GM19023 (cell line): ENCODE results near the gene CDKN3.
"Not testable (repeated sequence)": the region's sequence is repeated elsewhere in the genome, so short reads cannot be mapped to it uniquely, and the experiment has no call there.

Experiments used
- ATAC-seq: cut with Tn5 transposase; IDR thresholded peaks from one replicate; pipeline ENCODE4 v1.9.1; 2021; ENCODE audit warnings: mild to moderate bottlenecking, moderate library complexity; ENCODE audit not compliant: unreplicated experiment

CDKN3 gene

GRCh38 chr14:54420478-54421142 lies 23.8 kb downstream of the CDKN3 start:
- no peak for ATAC-seq

GRCh38 chr14:54423991-54424390 lies 27.2 kb downstream of the CDKN3 start:
- no peak for ATAC-seq

GRCh38 chr14:54424479-54424901 lies 27.7 kb downstream of the CDKN3 start:
- no peak for ATAC-seq

- no peak for ATAC-seq
Measured at GRCh38 chr14:54425068-54425467, 28.3 kb downstream of the CDKN3 start.

DNA sequence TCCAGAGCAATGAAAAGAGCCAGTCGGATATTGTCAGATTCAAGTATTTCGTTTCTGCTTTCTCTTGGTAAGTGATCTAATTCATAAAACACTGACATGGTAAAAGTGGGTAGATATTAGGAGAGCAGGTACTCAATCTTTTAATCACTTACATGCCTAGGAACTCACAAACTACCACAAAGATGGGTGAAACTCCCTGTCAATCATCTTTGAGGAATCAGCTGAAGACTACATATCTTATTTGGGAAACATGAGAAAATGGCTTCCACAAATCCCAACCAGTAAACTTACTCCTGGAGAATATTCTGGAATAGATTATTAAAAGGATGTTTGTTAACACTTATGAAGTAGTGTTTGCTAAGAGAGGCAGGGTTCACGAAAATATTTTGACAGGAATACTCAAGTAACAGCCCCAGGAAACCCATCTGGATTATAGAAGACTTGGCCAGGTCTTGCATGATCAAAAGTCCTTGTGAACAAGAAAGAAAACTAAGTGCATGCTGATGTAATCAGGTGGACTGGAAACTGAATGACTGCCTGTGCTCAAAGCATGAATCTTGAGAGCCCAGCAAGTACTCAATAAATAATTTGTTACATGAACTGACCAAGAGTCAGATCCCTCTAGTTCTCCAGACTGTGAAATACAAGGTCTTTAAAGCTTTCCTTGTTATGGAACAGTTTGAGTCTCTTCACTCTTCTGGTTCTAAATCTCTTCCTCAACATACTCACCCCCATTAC lies 28.9 kb downstream of the CDKN3 start:
- ATAC-seq: no peak

DNA sequence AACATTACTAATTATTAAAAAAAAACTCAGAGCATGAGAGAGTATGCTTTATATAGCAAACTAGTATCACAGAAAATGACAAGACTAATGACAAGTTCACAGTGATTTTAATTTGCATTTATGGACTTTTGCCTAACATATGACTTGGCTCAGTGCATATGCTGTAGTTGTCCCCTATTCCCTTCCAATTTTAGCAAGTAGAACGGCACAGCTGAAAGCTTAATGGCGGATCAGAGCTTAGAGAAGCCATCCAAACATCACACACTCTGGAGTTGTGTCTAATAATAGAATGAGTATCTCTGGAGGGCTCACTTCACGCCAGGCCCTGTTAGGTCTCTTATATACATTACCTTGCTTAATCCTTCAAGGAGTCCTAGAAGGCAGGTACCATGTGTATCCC lies 31.1 kb downstream of the CDKN3 start:
- ATAC-seq: no peak

DNA sequence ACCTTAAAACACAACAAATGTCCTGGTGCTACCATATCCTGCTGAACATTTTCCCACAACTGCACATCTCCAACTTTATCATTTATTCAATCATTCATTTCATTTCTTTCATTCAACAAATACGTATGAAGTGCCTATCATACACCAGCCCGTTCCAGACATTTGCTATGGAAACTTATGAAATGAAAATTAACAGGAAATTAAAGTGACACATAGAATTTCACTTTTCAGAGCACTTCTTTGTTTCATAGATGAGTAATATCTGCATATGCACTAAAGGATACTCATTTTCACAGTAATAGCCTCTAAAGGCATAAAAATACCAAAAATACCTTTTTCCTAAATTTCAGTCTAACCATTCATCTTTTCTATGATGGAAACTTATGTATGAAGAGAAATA lies 31.7 kb downstream of the CDKN3 start:
- no peak for ATAC-seq

DNA sequence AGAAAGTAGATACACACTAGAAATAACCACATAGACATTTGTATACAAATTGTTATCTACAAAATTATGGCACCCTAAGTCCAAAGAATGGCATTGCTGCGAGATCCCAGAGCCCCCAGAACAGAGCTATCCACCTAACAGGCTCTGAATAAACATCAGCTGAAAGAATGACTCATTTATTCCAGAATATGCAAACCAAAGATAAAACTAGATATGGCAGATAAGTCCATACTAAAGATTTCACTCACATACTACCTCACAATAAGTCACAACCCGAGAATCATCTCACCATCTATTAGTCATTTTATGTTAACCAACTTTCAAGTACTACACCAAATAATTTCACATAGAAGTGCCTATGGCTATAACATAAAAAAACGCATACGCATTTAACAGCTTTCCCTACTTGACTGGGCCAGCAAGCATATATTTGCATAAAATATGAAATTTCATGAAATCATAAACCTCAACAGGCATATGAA lies 38.7 kb downstream of the CDKN3 start:
- ATAC-seq: peak; percentile 51

DNA sequence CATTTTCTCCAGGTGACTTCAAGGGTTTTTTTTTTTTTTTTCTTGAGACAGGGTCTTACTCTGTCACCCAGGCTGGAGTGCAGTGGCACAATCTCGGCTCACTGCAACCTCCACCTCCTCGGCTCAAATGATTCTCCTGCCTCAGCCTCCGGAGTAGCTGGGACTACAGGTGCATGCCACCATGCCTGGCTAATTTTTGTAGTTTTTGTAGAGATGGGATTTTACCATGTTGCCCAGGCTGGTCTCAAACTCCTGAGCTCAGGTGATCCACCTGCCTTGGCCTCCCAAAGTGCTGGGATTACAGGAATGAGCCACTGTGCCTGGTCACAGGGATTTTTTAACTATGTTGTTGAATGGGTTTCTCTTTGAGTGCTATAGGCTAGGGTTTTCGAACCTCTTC lies 41.1 kb downstream of the CDKN3 start:
- ATAC-seq: not testable (repeated sequence)

DNA sequence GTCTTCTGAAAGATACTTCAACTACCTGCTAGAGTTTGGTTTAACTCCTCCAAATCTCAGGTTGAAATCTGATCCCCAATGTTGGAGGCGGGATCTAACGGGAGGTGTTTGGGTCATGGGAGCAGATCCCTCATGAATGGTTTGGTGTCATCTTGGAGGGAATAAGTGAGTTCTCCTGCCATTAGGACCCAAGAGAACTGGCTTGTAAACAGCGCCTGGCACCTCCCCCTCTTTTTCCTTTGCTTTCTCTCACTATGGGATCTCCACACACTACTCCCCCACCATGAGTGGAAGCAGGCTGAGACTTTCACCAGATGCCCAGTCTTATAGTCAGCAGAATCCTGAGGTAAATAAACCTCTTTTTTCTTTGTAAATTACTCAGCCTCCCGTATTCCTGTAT lies 41.9 kb downstream of the CDKN3 start:
- no peak for ATAC-seq

GRCh38 chr14:54440037-54440436 lies 43.2 kb downstream of the CDKN3 start:
- no peak for ATAC-seq

DNA sequence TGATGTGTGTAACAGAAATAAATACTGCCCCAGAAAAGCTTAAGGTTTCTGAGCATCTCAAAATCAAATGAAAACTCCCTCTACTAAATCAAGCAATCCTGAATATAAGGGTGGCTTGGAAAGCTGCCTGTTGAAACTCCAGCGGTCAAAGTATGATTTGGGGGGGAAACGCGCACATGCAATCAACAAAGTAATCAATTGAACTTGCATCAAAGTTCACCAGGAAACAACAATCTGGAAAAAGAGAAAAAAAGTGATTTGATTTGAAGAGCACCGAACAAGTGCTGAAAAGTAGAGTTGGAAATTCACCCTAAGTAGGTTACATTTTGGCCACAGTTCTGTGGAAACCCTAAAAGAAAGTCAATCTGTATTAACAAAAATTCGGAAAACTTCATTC lies 43.7 kb downstream of the CDKN3 start:
- no peak for ATAC-seq

- peak; percentile 97 for ATAC-seq
Measured at GRCh38 chr14:54440873-54441868, 44.4 kb downstream of the CDKN3 start, which contains the start of gene CNIH1. CNIH1 (minus strand) TSS chr14:54441374; CDS start chr14:54441327, 47 bp downstream.

DNA sequence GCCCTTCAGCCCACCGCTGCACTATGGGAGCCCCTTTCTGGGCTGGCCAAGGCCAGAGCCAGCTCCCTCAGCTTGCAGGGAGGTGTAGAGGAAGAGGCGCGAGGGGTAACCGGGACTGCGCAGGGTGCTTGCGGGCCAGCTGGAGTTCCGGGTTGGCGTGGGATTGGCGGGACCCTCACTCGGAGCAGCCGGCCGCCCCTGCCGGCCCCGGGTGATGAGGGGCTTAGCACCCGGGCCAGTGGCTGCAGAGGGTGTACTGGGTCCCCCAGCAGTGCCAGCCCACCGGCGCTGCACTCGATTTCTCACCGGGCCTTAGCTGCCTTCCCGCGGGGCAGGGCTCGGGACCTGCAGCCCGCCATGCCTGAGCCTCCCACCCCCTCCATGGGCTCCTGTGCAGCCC lies 46.2 kb downstream of the CDKN3 start:
- ATAC-seq: not testable (repeated sequence)

DNA sequence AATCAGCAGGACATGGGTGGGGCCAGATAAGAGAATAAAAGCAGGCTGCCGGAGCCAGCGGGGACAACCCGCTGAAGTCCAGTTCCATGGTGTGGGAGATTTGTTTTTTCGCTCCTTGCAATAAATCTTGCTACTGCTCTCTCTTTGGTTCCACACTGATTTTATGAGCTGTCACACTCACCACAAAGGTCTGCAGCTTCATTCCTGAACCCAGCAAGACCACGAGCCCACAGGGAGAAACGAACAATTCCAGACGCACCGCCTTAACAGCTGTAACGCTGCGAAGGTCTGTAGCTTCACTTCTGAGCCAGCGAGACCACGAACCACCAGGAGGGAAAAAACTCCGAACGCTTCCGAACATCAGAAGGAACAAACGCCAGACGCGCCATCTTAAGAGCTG lies 47.2 kb downstream of the CDKN3 start:
- no peak for ATAC-seq

GRCh38 chr14:54444681-54445080 lies 47.9 kb downstream of the CDKN3 start:
- no peak for ATAC-seq

DNA sequence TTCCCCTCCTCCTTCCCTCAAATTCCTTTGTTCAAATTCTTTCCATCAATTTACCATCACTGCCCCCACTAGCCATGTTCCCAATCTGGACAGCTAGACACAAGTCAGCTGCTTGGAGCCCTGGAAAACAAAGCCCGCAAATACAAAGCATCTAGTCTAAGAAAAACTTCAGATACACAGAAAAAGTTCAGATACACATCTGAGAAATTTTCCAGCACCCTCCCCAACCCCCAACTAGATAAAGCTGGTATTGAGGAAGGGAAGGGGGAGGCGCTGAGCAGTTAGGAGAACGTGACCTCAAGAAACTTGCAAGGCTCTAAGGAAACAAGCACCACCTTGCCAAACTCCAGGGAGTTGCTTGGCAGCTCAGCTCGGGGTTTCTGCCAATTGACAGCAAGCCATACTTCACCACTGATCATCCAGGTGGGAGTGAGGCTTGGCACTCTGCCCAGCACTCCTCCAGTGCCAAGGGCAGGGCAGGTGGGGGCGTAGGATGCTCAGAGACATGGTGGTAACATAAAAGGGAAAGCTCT lies 49.4 kb downstream of the CDKN3 start:
- ATAC-seq: no peak

DNA sequence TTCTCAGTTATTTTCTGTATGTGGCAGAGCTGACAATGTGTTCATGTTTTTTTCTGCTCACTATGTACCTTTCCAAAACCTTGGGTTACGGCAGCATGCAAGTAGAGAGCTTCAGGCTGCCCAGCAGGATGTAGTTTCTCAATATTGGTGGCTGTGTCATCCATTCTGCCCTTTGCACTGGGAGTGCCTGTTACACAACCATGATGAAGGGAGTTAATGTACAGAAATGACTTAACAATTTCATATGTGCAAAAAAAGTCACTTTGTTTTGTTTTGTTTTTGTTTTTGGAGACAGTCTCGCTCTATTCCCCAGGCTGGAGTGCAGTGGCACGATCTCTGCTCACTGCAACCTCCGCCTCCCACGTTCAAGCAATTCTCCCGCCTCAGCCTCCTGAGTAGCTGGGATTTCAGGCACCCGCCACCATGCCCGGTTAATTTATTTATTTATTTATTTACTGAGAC lies 50.5 kb downstream of the CDKN3 start:
- ATAC-seq: no peak

DNA sequence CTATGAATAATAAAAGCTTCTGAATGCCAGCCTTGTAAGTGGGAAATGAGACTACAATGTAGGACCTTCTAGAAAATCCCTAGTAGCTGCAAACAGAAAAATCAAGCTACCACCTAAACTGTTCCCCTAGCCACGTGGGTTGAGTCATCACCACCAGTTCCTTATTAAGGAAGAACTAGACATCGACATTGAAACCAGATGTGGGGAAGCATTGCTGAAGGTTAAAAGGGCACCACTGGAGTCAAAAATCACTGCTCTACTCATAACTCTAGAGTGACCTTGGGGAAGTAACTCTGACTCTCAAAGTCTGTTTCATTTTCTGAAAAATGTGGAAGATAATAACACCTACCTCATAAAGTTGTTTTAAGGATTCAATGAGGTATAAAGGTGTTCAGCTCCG lies 53.7 kb downstream of the CDKN3 start:
- peak; percentile 81 for ATAC-seq

- ATAC-seq: no peak
Measured at GRCh38 chr14:54451121-54451601, 54.4 kb downstream of the CDKN3 start.

- ATAC-seq: no peak
Measured at GRCh38 chr14:54451961-54452360, 55.2 kb downstream of the CDKN3 start.
